NCI-H146 treated with DMSO at 0.1 percent for 48 hours (cell line): ENCODE results near the gene ARHGAP26.
"Not testable (repeated sequence)": the region's sequence is repeated elsewhere in the genome, so short reads cannot be mapped to it uniquely, and the experiment has no call there.

Source experiments
- DNase-seq: peaks from one replicate; lab custom pipeline; 2025; ENCODE audit not compliant: unreplicated experiment; lab: John Stamatoyannopoulos, UW

The ARHGAP26 gene

GRCh38 chr5:142925795-142926194 lies 155.6 kb downstream of the ARHGAP26 start:
- DNase-seq: no peak

- no peak for DNase-seq
Observed at GRCh38 chr5:142926549-142926948, 156.4 kb downstream of the ARHGAP26 start.

GRCh38 chr5:142928999-142929398 lies 158.8 kb downstream of the ARHGAP26 start:
- not testable (repeated sequence) for DNase-seq

- DNase-seq: no peak
Observed at GRCh38 chr5:142929587-142929986, 159.4 kb downstream of the ARHGAP26 start.

GRCh38 chr5:142930395-142931110 lies 160.4 kb downstream of the ARHGAP26 start:
- no peak for DNase-seq

GRCh38 chr5:142931896-142932686 lies 161.9 kb downstream of the ARHGAP26 start:
- DNase-seq: no peak

- no peak for DNase-seq
Observed at GRCh38 chr5:142934051-142934762, 164.0 kb downstream of the ARHGAP26 start.

- DNase-seq: no peak
Observed at GRCh38 chr5:142935014-142935413, 164.8 kb downstream of the ARHGAP26 start.

GRCh38 chr5:142937374-142937773 lies 167.2 kb downstream of the ARHGAP26 start:
- no peak for DNase-seq

GRCh38 chr5:142938266-142938880 lies 168.2 kb downstream of the ARHGAP26 start:
- no peak for DNase-seq

GRCh38 chr5:142939006-142939405 lies 168.8 kb downstream of the ARHGAP26 start:
- DNase-seq: no peak

GRCh38 chr5:142939884-142940283 lies 169.7 kb downstream of the ARHGAP26 start:
- DNase-seq: no peak

GRCh38 chr5:142941245-142941644 lies 171.1 kb downstream of the ARHGAP26 start:
- no peak for DNase-seq

- no peak for DNase-seq
Observed at GRCh38 chr5:142942901-142943300, 172.7 kb downstream of the ARHGAP26 start.

GRCh38 chr5:142944140-142944539 lies 174.0 kb downstream of the ARHGAP26 start:
- no peak for DNase-seq

GRCh38 chr5:142945321-142945720 lies 175.1 kb downstream of the ARHGAP26 start:
- DNase-seq: no peak

- DNase-seq: no peak
Observed at GRCh38 chr5:142945845-142946244, 175.7 kb downstream of the ARHGAP26 start.

GRCh38 chr5:142946547-142947426 lies 176.6 kb downstream of the ARHGAP26 start:
- DNase-seq: no peak

- no peak for DNase-seq
Observed at GRCh38 chr5:142947427-142947709, 177.2 kb downstream of the ARHGAP26 start.

GRCh38 chr5:142952229-142952628 lies 182.1 kb downstream of the ARHGAP26 start:
- DNase-seq: no peak

- not testable (repeated sequence) for DNase-seq
Observed at GRCh38 chr5:142952871-142953270, 182.7 kb downstream of the ARHGAP26 start.
